ENCODE results near the gene SLC13A2.

SLC13A2 gene

DNA sequence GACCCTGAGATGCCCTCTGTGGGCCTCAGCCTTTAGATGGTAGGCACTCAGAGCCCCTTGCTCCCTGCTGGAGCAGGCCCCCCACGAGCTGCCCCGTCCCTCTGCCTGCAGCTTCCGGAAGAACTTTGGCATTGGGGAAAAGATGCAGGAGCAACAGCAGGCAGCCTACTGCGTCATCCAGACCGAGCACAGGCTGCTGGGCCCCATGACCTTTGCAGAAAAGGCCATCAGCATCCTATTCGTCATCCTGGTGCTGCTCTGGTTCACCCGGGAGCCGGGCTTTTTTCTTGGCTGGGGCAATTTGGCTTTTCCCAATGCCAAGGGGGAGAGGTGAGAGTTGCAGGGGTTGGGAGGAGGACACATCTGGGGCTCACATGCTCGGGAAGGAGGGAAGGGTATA lies 20.0 kb downstream of the SLC13A2 start:
- Histone ChIP-seq H3K4me1 (ENCODE audit: control insufficient read depth, insufficient read depth, low read length) (no peaks in the 10 kb centered on the region), H3K4me3 (ENCODE audit: low read depth, low read length) (no peak overlapping the region), H3K9me3 (ENCODE audit: control insufficient read depth, insufficient read depth, low read depth, low read length) (no peaks in the 10 kb centered on the region), H3K27ac (ENCODE audit: extremely low read depth, low read depth, low read length) (no peak overlapping the region), H3K36me3 (ENCODE audit: control insufficient read depth in 2 of 2, insufficient read depth in 1 of 2, low read length in 2 of 2) (no peaks in the 10 kb centered on the region)
- POLR2A ChIA-PET: no interaction called here
- CTCF ChIA-PET: interaction anchor here (0.9 to 7.1 kb wide), 8 partner anchors 10 to 119 kb away, joined by 3 to 155 read pairs (median 8); no protein-coding TSS in a partner anchor
- no peak for TF ChIP-seq PRDM1 (tag by site-specific recombination; IDR thresholded peaks at IDR 0.05)
- no peak for TF ChIP-seq KLF7 (tag by site-specific recombination; IDR thresholded peaks at IDR 0.05; ENCODE audit: borderline replicate concordance)
- no peak for TF ChIP-seq FEZF1 (tag by site-specific recombination; IDR thresholded peaks at IDR 0.05)
- no peak for TF ChIP-seq BCL11A (tag by site-specific recombination; IDR thresholded peaks at IDR 0.05; ENCODE audit: low read depth)
- TF ChIP-seq ZNF768 (tag by site-specific recombination; IDR thresholded peaks at IDR 0.05): no peak
- TF ChIP-seq KLF8 (tag by site-specific recombination; IDR thresholded peaks at IDR 0.05): no peak
- TF ChIP-seq ZNF175 (tag by site-specific recombination; IDR thresholded peaks at IDR 0.05): no peak
- no peak for TF ChIP-seq ZNF792 (tag by site-specific recombination; IDR thresholded peaks at IDR 0.05)
- TF ChIP-seq ZNF664 (tag by site-specific recombination; IDR thresholded peaks at IDR 0.05): no peak

GRCh38 chr17:28494445-28495188 lies 21.2 kb downstream of the SLC13A2 start:
- H3K4me1 ChIP-seq (ENCODE audit: control insufficient read depth, insufficient read depth, low read length): no peaks in the 10 kb centered on the region
- no peaks in the 10 kb centered on the region for H3K9me3 ChIP-seq (ENCODE audit: control insufficient read depth, insufficient read depth, low read depth, low read length)
- H3K4me3 ChIP-seq (ENCODE audit: low read depth, low read length): no peak overlapping the region
- POLR2A ChIA-PET: interaction anchor here (0.5 to 0.7 kb wide), 2 partner anchors 56 to 65 kb away, joined by 3 to 4 read pairs; no protein-coding TSS in a partner anchor
- CTCF ChIA-PET: interaction anchor here (0.6 to 7.1 kb wide), 29 partner anchors 8 to 997 kb away, joined by 3 to 155 read pairs (median 3); partner anchors contain the start of genes BLTP2, FOXN1 and RSKR
- no peak overlapping the region for H3K27ac ChIP-seq (ENCODE audit: extremely low read depth, low read depth, low read length)
- no peaks in the 10 kb centered on the region for H3K36me3 ChIP-seq (ENCODE audit: control insufficient read depth in 2 of 2, insufficient read depth in 1 of 2, low read length in 2 of 2)
- TF ChIP-seq HOXC10 (CRISPR knock-in tag; IDR thresholded peaks at IDR 0.05) (no peak), ZBTB6 (tag by site-specific recombination; IDR thresholded peaks at IDR 0.05) (no peak), ZNF677 (tag by site-specific recombination; IDR thresholded peaks at IDR 0.05) (0 out of 2 replicates have a peak, but pooled peaks have one; percentile 15), ZNF23 (tag by site-specific recombination; IDR thresholded peaks at IDR 0.05; ENCODE audit: borderline replicate concordance) (no peak), ZNF223 (tag by site-specific recombination; IDR thresholded peaks at IDR 0.05) (no peak), ZNF76 (tag by site-specific recombination; IDR thresholded peaks at IDR 0.05; ENCODE audit: borderline replicate concordance, low read depth) (no peak), ZNF837 (tag by site-specific recombination; IDR thresholded peaks at IDR 0.05) (no peak), ZNF174 (tag by site-specific recombination; IDR thresholded peaks at IDR 0.05) (no peak), ZNF623 (tag by site-specific recombination; IDR thresholded peaks at IDR 0.05) (no peak), ELK4 (IDR thresholded peaks at IDR 0.05; ENCODE audit: borderline replicate concordance, low read depth, low read length) (no peak), BCL11A (tag by site-specific recombination; IDR thresholded peaks at IDR 0.05; ENCODE audit: low read depth) (no peak), IKZF3 (tag by site-specific recombination; IDR thresholded peaks at IDR 0.05) (0 out of 2 replicates have a peak, but pooled peaks have one; percentile 11), ZNF48 (tag by site-specific recombination; IDR thresholded peaks at IDR 0.05) (no peak), ZBTB17 (tag by site-specific recombination; IDR thresholded peaks at IDR 0.05) (peak; percentile 34; the same call in 1 of the 2 replicates), ZNF664 (tag by site-specific recombination; IDR thresholded peaks at IDR 0.05) (no peak), ZBTB49 (tag by site-specific recombination; IDR thresholded peaks at IDR 0.05; ENCODE audit: low read depth) (no peak), ZNF114 (tag by site-specific recombination; IDR thresholded peaks at IDR 0.05) (no peak), SALL2 (tag by site-specific recombination; IDR thresholded peaks at IDR 0.05; ENCODE audit: borderline replicate concordance) (no peak), ZNF24 (tag by site-specific recombination; IDR thresholded peaks at IDR 0.05) (no peak), ZNF37A (tag by site-specific recombination; IDR thresholded peaks at IDR 0.05) (no peak)
- TF ChIP-seq, protein P1, sequence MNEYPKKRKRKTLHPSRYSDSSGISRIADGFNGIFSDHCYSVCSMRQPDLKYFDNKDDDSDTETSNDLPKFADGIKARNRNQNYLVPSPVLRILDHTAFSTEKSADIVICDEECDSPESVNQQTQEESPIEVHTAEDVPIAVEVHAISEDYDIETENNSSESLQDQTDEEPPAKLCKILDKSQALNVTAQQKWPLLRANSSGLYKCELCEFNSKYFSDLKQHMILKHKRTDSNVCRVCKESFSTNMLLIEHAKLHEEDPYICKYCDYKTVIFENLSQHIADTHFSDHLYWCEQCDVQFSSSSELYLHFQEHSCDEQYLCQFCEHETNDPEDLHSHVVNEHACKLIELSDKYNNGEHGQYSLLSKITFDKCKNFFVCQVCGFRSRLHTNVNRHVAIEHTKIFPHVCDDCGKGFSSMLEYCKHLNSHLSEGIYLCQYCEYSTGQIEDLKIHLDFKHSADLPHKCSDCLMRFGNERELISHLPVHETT (tag by site-specific recombination; IDR thresholded peaks at IDR 0.05): no peak
- TF ChIP-seq, protein P2, sequence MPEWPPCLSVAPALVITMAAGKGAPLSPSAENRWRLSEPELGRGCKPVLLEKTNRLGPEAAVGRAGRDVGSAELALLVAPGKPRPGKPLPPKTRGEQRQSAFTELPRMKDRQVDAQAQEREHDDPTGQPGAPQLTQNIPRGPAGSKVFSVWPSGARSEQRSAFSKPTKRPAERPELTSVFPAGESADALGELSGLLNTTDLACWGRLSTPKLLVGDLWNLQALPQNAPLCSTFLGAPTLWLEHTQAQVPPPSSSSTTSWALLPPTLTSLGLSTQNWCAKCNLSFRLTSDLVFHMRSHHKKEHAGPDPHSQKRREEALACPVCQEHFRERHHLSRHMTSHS (tag by site-specific recombination; IDR thresholded peaks at IDR 0.05): no peak

Data from HEK293 (cell line).